GM21423 (cell line): ENCODE measurements around the gene FZD7.

Source experiments
- ATAC-seq: cut with Tn5 transposase; IDR thresholded peaks from one replicate; pipeline ENCODE4 v1.9.1; 2021; ENCODE audit warnings: mild to moderate bottlenecking, moderate library complexity; ENCODE audit not compliant: unreplicated experiment

FZD7 gene

GRCh38 chr2:202036601-202037037 lies 3.0 kb downstream of the FZD7 start:
- no peak for ATAC-seq

- no peak for ATAC-seq
Observed at GRCh38 chr2:202037086-202037485, 3.4 kb downstream of the FZD7 start.

- ATAC-seq: no peak
Observed at GRCh38 chr2:202038471-202039277, 5.0 kb downstream of the FZD7 start.

GRCh38 chr2:202039278-202040078 lies 5.8 kb downstream of the FZD7 start:
- ATAC-seq: no peak

GRCh38 chr2:202040079-202040844 lies 6.6 kb downstream of the FZD7 start:
- ATAC-seq: no peak

- no peak for ATAC-seq
Observed at GRCh38 chr2:202042444-202042843, 8.8 kb downstream of the FZD7 start.

- no peak for ATAC-seq
Observed at GRCh38 chr2:202043475-202043874, 9.8 kb downstream of the FZD7 start.

- ATAC-seq: no peak
Observed at GRCh38 chr2:202044777-202045176, 11.1 kb downstream of the FZD7 start.

GRCh38 chr2:202046572-202046971 lies 12.9 kb downstream of the FZD7 start:
- ATAC-seq: no peak

GRCh38 chr2:202049092-202049728 lies 15.6 kb downstream of the FZD7 start:
- ATAC-seq: no peak

GRCh38 chr2:202049840-202050239 lies 16.2 kb downstream of the FZD7 start:
- no peak for ATAC-seq

- no peak for ATAC-seq
Observed at GRCh38 chr2:202050652-202051051, 17.0 kb downstream of the FZD7 start.

- ATAC-seq: no peak
Observed at GRCh38 chr2:202051499-202052161, 18.0 kb downstream of the FZD7 start.

- ATAC-seq: no peak
Observed at GRCh38 chr2:202052235-202052634, 18.6 kb downstream of the FZD7 start.

- ATAC-seq: no peak
Observed at GRCh38 chr2:202054679-202055078, 21.0 kb downstream of the FZD7 start.

- ATAC-seq: no peak
Observed at GRCh38 chr2:202056611-202057010, 23.0 kb downstream of the FZD7 start.

GRCh38 chr2:202060218-202060617 lies 26.6 kb downstream of the FZD7 start:
- ATAC-seq: no peak

GRCh38 chr2:202061695-202062094 lies 28.0 kb downstream of the FZD7 start:
- ATAC-seq: no peak

GRCh38 chr2:202064171-202064880 lies 30.7 kb downstream of the FZD7 start:
- ATAC-seq: no peak

- no peak for ATAC-seq
Observed at GRCh38 chr2:202064881-202065230, 31.2 kb downstream of the FZD7 start.
